ENCODE measurements around the gene DNPH1.

GRCh38 chr6:43178951-43179830 is 50.1 kb downstream of the DNPH1 start:
- no peak for TF ChIP-seq POLR2A (IDR thresholded peaks at IDR 0.05)
- no peak for TF ChIP-seq CTCF (IDR thresholded peaks at IDR 0.05)
- no peak for TF ChIP-seq POLR2AphosphoS5 (IDR thresholded peaks at IDR 0.05)

Data from breast epithelium (tissue), 3 donors.